Right kidney (tissue), 1 donor: Measurements from ENCODE around the gene KIF21B.

ENCODE experiments used
- DNase-seq: peaks from one replicate; pipeline ENCODE4 v3.0.0-alpha.2; 2016

The KIF21B gene

DNA sequence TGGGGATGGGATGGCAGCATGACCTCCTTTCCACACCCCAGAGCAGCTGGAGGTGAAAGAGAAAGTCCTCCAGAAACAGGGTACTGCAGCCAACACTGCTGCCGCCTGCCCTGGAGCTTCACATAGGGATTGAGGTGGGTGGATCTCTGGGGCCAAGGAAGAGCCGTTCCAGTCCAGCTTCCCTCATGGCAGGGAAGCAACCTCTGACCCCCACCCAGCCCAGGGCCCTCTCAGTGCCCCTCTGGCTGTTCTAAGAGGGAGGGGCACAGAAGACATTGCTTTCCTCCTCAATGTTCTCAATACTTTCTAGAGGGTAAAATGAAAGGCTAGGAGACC, 5.7 kb downstream of the KIF21B start:
- DNase-seq, result no peak

DNA sequence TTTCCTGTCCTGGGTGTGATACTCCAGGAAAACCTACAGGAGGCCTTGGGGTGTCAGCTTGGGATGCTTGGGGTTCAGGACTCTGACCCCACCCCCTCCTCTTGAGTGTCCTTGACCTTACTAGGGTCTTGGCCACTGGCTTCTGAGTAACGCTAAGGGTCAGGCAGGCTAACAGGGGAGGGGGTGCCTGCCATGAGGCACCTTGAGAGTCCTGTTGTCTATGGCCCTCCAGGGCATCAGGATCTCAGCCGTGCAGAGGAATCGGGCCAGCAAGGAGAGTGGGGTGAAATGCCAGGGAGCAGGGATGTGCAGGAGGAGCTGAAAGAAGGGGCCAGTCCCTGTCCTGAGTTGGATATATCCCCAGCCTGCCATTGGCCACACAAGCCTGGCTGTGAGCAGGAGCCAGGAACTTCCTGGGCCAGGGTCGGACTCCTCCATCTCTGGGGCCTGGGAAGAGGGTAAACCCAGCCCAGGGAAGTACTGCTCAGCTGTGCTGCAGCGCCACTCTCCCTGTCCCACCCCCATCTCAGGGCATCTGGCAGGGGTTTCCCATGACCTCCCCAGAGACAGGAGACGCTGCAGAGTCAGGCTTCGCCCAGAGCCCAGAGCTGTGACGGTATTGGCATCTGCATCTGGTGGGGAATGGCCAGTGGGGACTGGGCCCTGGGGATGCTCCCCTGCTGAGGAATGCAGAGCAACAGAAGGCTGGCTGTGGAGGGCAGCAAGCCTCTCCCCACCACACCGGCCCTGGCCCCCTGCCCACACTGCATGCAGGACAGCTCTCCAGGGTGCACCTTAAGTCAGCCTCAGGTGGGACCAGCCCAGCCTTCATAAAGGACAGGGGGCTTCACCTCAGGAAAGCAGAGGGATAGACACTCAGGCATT, 6.3 kb downstream of the KIF21B start:
- DNase-seq, result no peak

DNA sequence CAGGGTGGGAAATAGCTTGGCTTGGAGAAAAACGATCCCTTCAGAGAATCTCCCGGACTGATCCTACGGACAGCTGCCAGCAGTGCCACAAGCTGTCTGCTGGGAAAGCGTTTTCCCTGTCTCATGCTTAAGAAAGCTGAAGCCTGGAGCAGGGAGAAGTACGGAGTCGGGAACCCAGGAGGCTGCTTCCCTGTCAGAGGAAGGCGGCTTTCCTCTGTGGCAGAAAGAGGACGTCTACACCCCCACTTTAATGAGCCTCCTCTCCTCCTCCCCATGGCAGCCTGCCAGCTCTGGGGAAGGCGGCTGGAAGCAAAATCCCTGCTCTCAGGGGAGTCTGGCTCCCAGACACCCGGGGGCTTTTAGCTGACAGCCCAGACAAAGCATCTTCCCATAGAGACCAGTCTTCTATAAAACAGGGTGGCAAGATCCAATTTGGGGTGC, 7.3 kb downstream of the KIF21B start:
- peak; percentile 48 for DNase-seq

DNA sequence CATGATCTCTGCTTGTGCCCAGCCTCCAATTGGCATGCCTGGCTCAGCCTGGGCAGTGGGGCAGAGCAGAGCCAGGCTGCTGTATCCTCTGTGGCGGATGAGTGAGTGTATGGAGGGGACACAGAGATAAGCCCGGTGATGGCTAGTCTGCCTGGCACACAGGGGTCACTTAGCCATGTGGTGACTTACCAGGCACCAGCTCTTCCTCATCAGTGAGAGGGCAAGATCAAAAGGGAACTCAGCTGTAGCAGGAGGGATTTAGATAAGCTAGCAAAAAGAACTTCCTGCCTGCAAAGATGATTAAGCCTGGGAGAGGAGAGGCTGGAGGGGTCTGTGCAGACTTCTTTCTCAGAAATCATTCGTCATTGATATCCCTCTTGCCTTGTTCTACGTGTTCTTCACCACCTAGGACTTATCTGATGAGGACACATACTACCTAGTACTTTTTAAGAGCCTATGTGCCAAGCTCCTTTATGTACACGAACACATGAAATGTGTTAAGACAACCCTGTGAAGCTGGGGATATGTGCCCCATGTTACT, 7.9 kb downstream of the KIF21B start:
- no peak for DNase-seq

DNA sequence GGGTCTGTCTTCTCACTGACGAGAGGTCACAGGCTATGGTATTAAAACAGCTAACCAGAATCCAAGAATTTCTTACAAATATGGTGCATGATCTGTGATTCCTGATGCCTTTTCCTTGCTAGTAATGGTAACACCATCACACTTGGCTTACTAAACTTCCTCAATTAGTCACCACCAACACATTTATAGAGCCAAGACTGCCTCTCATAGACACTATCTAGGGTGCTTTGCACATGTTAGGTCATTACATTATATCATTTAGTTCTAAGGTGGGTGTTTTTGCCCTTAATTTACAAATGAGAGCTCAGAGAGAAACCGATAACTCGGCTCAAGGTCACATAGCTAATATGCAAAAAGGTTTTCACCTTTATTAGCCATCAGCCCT, 8.7 kb downstream of the KIF21B start:
- DNase-seq, result no peak

DNA sequence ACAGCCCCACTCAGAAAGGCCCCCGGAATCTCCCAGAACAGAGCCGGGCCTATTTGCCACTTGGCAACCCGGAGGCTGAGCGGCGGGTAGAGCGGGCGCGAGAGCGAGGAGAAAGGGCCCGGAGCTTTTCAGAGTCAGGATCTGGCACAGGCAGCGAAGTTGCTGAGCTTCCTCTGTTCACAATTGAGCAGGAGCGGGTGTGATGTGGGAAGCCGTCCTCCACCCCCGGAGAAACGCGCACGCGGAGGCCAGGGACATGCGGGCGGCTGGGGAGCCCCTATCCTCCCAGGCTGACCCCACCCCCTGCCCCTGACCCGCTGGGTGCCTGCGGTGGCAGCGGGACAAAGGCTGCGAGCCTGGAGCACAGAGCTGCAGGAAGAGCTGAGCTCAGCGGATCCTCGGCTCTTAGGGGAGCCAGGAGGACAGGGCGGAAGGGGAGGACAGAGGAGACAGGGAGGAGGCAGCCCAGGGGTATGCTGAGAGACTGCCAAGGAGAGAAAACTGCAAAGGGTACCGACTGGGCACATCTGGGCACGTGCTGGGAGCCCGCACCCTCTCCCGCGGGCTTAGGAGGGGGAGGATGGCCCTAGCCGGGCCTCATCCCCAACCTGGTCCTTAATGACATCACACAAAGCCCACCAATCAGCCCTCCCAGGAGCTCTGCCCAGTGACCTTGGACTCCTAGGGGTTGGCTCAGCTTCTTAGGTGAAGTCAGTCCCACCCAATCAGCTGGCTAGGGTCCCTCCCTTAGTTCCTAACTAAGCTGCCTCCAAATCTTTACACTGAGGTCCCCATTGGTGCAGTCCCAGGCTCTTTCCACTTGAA, 9.3 kb downstream of the KIF21B start:
- no peak for DNase-seq

DNA sequence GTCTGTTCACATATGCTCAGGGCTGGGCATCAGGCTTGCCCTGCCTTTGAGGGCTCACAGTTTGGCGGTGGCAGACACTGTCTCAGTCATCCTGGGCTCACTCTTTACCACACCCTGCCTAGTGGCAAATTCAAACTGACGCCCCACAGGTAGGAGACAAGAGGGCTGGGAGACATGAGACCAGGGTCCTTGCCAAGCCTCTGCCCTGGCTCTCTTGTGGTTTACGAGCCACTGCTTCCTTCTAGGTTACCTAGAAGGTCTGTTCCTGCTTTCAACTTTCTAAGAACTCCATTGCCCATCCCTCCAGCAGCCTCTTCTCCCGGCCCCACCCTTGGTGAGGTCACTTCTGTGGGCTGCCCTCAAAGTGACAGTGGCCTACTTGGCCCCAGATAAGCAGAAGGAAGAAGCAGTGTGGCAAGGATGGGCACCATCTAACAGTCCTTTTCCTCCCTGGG, 10.5 kb downstream of the KIF21B start:
- no peak for DNase-seq

DNA sequence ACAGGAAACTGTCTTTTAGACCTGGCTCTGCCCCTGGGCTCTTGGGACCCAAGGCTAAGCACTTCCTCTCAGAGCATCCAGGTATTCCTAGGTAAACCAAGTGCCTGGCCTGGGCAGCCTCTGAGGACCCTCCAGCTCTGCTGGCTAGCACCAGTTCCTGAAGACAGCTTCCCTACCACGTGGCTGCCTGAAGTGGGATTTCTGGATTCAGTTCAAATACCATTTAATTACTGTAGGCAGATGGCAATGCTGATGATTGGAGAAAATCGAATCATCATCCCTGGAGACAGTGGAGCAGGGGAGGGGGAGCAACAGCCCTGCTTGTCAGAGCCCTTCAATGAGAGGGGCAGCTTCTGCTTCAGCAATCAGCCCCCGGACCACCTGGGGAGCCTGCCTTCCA, 11.9 kb downstream of the KIF21B start:
- no peak for DNase-seq

DNA sequence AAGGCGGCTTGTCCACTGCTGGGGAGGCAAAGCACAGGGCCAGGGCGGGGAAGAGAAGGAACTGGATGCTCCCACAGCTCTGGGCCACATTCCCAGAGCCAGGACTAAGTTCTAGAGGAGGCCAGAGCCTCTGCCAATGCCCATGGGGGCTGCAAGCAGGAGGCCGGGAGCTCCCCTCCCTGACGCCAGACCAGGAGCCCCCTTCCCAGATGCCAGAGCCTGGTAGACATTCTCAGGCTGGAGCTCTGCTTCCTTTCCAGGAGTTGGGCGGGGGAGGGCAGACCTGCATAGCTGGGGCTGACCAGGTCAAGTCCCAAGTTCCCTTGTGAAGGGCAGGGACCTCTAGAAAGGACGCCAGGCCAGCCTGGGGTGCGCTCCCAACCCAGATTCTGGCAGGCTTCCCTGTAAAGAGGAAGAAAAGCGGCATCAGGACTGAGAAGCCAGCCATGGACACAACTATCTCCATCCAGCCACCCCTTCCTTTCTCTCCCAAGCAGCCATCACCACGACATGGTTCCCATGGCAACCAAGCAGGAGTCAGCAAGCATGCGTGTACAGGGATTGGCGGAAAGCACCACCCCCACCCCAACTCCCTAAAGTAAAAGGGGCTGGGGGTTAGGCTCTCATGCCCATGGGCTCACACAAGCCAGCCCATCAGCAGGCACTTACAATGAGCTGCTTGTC, 13.4 kb downstream of the KIF21B start:
- DNase-seq, result no peak

DNA sequence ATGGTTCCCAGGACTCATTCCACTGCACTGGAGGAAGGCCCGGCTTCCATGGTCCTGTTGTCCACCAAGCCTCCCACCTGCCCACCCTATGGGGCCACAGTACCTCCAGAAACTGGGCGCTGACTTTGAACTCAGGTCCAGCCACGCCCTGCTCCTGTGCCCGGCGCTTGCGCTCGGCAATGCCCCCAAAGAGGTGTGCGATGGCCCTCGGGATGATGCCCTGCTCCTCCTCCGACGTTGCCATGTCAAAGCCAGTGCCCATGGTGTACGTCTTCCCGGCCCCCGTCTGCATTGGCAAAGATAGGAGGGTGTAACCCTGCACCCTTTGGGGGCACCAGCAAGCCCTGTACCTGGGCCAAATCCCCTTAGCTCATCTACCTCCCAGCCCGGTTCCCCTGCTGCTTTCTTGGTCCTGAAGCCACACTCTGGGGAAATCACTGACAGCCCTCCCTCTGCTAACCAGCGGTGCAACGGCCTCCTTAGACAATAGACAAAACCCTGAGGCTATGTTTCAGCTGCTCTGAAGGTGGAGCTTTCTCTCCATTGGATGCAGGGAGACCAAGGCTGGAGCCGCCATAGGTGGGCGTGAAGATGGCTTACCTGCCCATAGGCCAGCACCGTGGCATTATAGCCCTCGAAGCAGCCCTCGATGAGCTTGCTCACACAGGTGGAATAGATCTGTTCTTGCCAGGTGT, 14.7 kb downstream of the KIF21B start:
- DNase-seq, result no peak

DNA sequence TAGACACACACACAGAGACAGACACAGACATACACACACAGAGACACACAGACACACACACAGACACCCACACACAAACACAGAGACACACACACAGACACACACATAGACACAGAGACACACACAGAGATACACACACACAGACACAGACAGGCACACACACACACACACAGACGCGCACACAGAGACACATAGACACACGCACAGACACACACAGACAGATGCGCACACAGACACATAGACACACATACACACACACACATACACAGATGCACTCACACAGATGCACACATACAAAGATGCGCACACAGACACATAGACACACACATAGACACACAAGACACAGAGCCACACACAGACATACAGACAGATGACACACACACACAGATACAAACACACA, 16.0 kb downstream of the KIF21B start:
- DNase-seq, result no peak

DNA sequence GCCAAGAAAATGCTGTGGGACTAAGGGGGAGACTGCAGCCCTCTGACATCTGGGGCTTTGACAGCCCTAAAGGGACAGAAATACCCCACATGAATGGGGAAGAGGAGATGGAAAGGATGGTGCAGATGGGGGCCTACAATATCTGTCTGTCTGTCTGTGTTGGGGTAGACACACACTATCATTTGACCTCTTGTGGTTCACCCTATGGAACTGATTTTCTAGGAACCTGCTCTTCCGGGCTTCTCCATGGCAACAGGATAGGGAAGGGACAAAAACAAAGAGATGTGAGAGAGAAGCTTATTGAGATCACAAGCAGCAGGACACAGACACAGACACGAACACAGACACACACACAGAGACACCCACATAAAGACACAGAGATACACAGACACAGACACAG, 17.1 kb downstream of the KIF21B start:
- no peak for DNase-seq

DNA sequence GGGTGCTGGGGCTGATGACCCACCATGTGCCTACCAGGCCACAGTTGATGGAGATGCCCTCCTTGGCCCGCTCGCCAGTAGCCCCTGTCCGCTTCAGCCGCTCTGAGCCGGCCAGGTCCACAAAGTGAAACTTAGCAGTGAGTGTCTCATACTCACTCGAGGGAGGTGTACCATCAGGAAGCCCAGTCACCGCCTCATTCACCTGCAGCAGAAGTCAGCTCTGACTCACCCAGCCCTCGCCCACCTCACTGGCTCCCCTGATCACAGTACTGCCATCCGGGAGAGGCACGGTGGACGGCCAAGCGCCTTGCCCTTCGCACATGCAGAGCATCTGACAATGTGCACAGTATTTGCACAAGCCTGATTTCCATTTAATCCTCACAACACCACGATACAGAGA, 18.8 kb downstream of the KIF21B start:
- DNase-seq, result no peak

DNA sequence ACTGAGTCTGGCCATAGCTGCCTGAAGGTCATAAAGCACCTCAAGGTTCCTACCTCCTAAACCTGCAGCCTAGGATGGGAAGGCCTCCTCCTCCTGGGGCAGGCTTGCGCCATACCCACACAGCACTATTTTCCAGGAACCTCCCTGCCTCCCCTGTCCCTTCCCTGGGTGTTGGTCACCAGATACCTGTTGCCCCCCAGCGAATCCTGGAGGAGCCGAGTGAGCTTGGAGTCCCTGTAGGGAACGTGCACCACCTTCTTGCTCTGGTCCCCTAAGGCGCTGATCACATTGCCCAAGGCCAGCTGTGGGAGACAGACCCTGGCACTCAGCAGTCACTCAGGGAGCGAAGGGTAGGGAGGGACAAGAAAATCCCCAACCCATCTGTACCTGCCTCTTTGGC, 19.4 kb downstream of the KIF21B start:
- DNase-seq, result no peak

DNA sequence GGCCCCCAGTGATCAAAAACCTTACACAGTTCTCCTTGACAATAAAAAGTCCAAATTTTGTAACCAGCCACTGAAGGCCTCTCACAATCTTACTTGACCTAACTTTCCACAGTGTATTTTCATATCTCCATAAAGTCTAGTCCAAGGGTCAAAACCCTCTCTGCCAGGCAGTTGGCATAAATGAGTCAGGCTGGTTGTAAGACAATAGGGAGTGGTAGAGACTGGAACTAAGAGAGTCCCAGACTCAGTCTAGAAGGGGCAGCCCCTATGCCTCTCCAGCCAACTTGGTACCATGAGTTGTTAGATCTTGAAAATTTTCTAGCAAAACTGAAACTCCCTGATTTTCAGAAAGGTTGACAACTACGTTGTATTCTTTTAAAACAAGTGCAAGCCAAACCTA, 21.0 kb downstream of the KIF21B start:
- DNase-seq, result no peak

DNA sequence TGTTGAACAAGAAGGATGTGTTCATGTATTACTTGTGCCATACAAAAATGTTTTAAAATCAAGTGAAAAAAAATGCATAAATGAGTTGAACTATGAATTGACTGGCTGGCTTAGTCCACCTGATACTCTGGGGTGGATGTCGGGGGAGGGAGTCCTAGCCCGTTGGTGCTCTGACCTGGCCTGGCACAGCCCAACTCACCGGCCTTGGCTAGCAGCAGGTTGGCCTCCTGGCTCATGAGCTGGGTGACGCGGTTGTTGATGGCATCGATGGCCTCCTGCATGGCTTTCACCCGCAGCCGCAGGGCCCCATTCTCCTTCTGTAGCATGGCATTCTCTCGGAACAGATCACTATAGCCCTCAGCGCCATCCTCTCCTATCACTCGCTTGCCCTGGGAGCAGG, 21.6 kb downstream of the KIF21B start:
- DNase-seq, result no peak

DNA sequence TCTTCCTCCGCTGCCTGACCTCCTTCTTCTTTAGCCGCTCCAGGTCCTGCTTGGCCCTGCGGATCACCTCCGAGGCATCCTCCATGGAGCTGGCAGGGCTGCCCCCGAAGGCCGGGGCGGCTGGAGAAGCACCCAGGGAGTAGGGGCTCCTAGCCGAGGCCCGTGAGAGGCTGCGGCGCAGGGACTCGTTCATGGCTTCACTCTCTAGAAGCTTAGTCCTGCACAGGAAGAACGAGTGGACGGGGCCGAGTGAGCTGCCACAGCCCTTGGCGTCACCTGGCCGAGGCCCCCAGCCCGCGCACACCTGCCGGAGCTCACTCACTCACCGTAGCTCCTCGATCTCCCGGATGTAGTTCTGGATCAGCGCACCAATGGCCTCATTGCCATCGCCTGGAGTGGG, 23.1 kb downstream of the KIF21B start:
- no peak for DNase-seq

DNA sequence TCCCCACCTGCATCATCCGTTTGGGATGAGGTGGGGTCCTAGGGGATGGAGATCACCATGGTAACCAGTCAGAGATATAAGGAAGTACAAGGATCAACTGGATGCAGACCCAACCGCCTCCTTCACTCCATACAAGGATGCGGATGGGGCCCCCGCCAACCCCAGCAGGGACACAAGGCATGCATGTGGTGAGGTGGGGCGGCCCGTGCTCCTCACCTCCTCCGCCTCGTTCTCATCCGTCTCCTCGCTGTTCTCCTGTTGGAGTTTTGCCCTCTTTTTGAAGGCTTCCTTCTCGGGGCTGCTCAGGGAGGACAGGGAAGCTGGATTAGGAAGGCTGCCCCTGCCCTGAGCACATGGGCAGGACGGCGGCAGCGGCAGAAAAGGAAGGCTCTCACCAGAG, 23.8 kb downstream of the KIF21B start:
- no peak for DNase-seq

DNA sequence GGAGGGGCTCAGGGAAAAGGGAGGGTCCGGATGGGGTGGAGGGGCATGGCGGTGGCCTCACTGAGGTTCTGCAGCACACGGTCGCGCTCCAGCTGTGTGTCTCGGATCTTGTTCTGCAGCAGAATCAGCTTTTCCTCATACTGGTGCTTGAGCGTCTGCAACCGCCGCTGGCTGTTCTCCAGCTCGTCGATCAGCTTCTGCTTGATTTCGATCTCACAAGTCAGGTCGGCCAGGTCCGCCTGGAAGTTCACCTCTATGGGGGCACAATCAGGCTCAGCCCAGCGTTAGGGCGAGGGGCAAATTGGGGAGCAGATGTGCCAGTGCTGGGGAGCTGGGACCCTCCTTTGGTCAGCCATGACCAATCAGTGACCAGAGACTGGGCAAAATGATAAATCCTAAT, 25.2 kb downstream of the KIF21B start:
- DNase-seq, result no peak

DNA sequence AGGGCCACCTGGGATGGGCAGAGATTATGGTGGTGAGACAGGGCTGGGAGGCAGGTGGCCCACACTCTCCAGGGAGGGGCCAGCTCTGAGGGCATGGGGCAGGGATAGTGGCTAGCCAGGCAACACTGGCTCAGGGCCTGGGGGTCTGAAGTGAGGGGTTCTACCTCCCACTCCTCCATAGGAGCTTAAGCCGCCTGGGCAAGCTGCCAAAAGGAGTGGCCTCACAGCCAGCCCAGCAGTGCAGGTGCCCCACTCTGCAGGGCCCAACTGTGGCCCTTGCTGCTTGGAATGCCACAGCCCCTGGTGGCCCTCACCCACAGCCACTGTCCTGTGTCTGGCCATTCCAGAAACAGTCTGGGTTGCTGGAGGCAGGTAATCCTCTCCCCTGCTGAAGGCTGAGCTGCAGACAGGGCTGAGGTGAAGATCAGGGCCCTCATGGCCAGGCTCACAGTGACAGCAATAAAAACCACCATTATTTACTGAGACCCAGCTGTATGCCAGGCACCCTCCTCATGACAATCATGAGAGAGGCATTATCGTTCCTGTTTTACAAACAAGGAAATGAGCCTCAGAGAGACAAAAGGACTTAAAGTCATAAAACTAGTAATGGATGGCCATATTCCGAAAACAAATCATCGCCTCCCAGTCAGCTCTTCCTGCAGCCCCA, 31.0 kb downstream of the KIF21B start:
- DNase-seq, result no peak

DNA sequence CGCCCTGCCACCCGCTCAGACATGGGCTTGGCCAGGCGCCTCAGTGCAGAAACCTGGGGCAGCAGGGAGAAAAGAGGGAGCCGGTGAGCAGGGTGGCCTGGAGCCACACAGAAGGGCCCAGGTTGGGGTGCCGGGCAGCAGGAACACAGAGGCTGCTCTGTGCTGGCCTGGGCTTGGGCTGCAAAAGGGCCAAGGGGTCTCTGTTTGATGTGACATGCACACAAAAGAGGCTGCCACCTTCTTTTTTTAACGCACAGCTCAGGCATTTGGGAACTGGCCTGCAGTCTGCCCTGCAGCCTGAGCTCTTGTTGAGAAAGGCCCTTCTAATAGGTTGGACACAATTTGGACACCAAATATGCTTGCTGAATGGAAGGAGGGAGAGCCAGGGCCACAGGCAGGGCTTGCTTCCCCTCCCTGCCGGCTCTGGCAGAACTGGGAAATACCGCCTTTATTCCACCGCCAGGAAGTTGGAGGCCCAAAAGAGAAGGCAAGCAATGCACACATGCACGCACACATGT, 32.4 kb downstream of the KIF21B start:
- no peak for DNase-seq
